ENCODE measurements around the gene DOK3.

Gene DOK3

GRCh38 chr5:177472460-177473442 is 36.9 kb downstream of the DOK3 start:
- no peak for TF ChIP-seq CTCF (IDR thresholded peaks at IDR 0.05; ENCODE audit: low read depth, low read length)
- no peak for DNase-seq (ENCODE audit: extremely low read depth, low read depth)

- no peak for DNase-seq (ENCODE audit: extremely low read depth, low read depth)
- TF ChIP-seq CTCF (IDR thresholded peaks at IDR 0.05; ENCODE audit: low read depth, low read length), result no peak
These were observed 37.8 kb downstream of the DOK3 start for GRCh38 chr5:177471610-177472356.

- DNase-seq (ENCODE audit: extremely low read depth, low read depth), result no peak
- TF ChIP-seq CTCF (IDR thresholded peaks at IDR 0.05; ENCODE audit: low read depth, low read length), result no peak
These were observed 38.7 kb downstream of the DOK3 start for GRCh38 chr5:177470759-177471536.

- TF ChIP-seq CTCF (IDR thresholded peaks at IDR 0.05; ENCODE audit: low read depth, low read length), result no peak
These were observed 39.7 kb downstream of the DOK3 start for GRCh38 chr5:177469750-177470525.

GRCh38 chr5:177468685-177469628 is 40.7 kb downstream of the DOK3 start:
- no peak for DNase-seq (ENCODE audit: extremely low read depth, low read depth)

More at GRCh38 chr5:177469750-177470525, 39.7 kb downstream of the DOK3 start:
- DNase-seq (ENCODE audit: extremely low read depth, low read depth), result no peak

More at GRCh38 chr5:177468685-177469628, 40.7 kb downstream of the DOK3 start:
- no peak for TF ChIP-seq CTCF (IDR thresholded peaks at IDR 0.05; ENCODE audit: low read depth, low read length)
